GM23338 (cell line): ENCODE measurements around the gene CD2. TPM values are rescaled to one million over a fixed set of nuclear protein-coding genes. Genes with fewer than 3 reads are reported as not detected.

Experiments
- ATAC-seq: fragments of 200-7000 bp; cut with Tn5 transposase; 3 replicates; pipeline ENCODE4 v1.9.1; 2020
- DNase-seq: peaks from one replicate; pipeline ENCODE4 v3.0.0-alpha.2; 2015; ENCODE audit warnings: low spot score
- H2AFZ ChIP-seq: fragments of 200-600 bp; sonication (generic); 2 replicates; pipeline ENCODE4 v1.8.0; 2016; ENCODE audit warnings: antibody characterized with exemption, mild to moderate bottlenecking, moderate library complexity
- H3F3A ChIP-seq: fragments of 200-600 bp; sonication (generic); replicated peaks from 2 replicates; pipeline ENCODE4 v1.8.0; 2017; ENCODE audit warnings: antibody characterized with exemption, mixed run types, low read depth
- H3K27ac ChIP-seq: fragments of 200-600 bp; sonication (generic); 2 replicates; pipeline ENCODE4 v1.6.1; 2016; ENCODE audit warnings: low read depth
- H3K27me3 ChIP-seq: fragments of 200-600 bp; sonication (generic); 2 replicates; pipeline ENCODE4 v1.8.0; 2016; ENCODE audit warnings: mild to moderate bottlenecking, mixed run types, moderate library complexity; ENCODE audit not compliant: insufficient read depth
- H3K36me3 ChIP-seq: fragments of 200-600 bp; sonication (generic); 2 replicates; pipeline ENCODE4 v1.8.0; 2016; ENCODE audit warnings: mild to moderate bottlenecking; ENCODE audit not compliant: insufficient read depth
- H3K4me1 ChIP-seq: fragments of 200-600 bp; sonication (generic); 2 replicates; pipeline ENCODE4 v1.8.0; 2016; ENCODE audit warnings: mild to moderate bottlenecking, moderate library complexity; ENCODE audit not compliant: insufficient read depth
- H3K4me2 ChIP-seq: fragments of 200-600 bp; sonication (generic); 2 replicates; pipeline ENCODE4 v1.7.1; 2017; ENCODE audit warnings: mixed run types
- H3K4me3 ChIP-seq: fragments of 200-600 bp; sonication (generic); 2 replicates; pipeline ENCODE4 v1.6.1; 2016; ENCODE audit warnings: mixed run types
- H3K79me2 ChIP-seq: fragments of 200-600 bp; sonication (generic); replicated peaks from 2 replicates; pipeline ENCODE4 v1.8.0; 2017; ENCODE audit warnings: mild to moderate bottlenecking; ENCODE audit not compliant: insufficient read depth
- H3K9me2 ChIP-seq: fragments of 200-600 bp; sonication (generic); 2 replicates; pipeline ENCODE4 v1.8.0; 2017; ENCODE audit not compliant: insufficient read depth
- H4K20me1 ChIP-seq: fragments of 200-600 bp; sonication (generic); replicated peaks from 2 replicates; pipeline ENCODE4 v1.8.0; 2017; ENCODE audit warnings: mild to moderate bottlenecking; ENCODE audit not compliant: insufficient read depth
- H3K27ac Mint-ChIP-seq: 2 replicates; pipeline ENCODE4 v1.8.0; 2020; ENCODE audit warnings: inconsistent platforms, mild to moderate bottlenecking, moderate library complexity, mixed read lengths
- H3K27me3 Mint-ChIP-seq: 3 replicates; pipeline ENCODE4 v1.8.0; 2022; ENCODE audit warnings: low read depth, mild to moderate bottlenecking, moderate library complexity, mixed read lengths, inconsistent platforms; ENCODE audit not compliant: insufficient read depth, poor library complexity
- H3K36me3 Mint-ChIP-seq: 3 replicates; pipeline ENCODE4 v1.8.0; 2021; ENCODE audit warnings: low read depth, mild to moderate bottlenecking, inconsistent platforms, moderate library complexity, mixed read lengths
- H3K4me1 Mint-ChIP-seq: 3 replicates; pipeline ENCODE4 v1.8.0; 2020; ENCODE audit warnings: mild to moderate bottlenecking, inconsistent platforms, mixed read lengths
- H3K4me3 Mint-ChIP-seq: 3 replicates; pipeline ENCODE4 v1.8.0; 2021; ENCODE audit warnings: moderate library complexity, mild to moderate bottlenecking, inconsistent platforms, mixed read lengths
- H3K9me3 Mint-ChIP-seq: 3 replicates; pipeline ENCODE4 v1.8.0; 2020; ENCODE audit warnings: moderate library complexity, mild to moderate bottlenecking, inconsistent platforms, mixed read lengths
- EZH2 ChIP-seq: fragments of 200-600 bp; sonication (generic); IDR thresholded peaks from one replicate; pipeline ENCODE4 v1.8.0; 2017; ENCODE audit warnings: antibody characterized with exemption, mild to moderate bottlenecking, low read depth; ENCODE audit not compliant: unreplicated experiment
- STAT1 ChIP-seq: IDR thresholded peaks from one replicate; pipeline ENCODE4 v1.6.1; 2016; ENCODE audit warnings: antibody characterized with exemption; ENCODE audit not compliant: unreplicated experiment
- polyA plus RNA-seq: library from polyadenylated mRNA; unstranded; fragments of >200 nt; fragmentation: Nextera tagmentation; extraction: Ambion mirVana; gene quantifications from 2 replicates; pipeline ENCODE4 v1.2.1, GENCODE V29; 2016
- total RNA-seq: library from RNA; depleted of rRNA; stranded (reverse); fragments of >200 nt; shearing (Covaris generic); gene quantifications from 2 replicates; pipeline ENCODE4 v1.2.3, GENCODE V29; 2014
- TF ChIP-seq, protein P1 (sequence below): fragments of 250-450 bp; sonication (Bioruptor Pico); IDR thresholded peaks from 2 replicates; pipeline ENCODE4 v1.5.0; 2020; ENCODE audit warnings: mild to moderate bottlenecking, moderate library complexity
- TF ChIP-seq, protein P2 (sequence below): IDR thresholded peaks from one replicate; pipeline ENCODE4 v1.6.1; 2018; ENCODE audit warnings: antibody characterized with exemption; ENCODE audit not compliant: unreplicated experiment

Gene CD2
- total and polyA plus RNA-seq, 2 experiments from 2014 or later, result not detected

- TF ChIP-seq, protein P1, sequence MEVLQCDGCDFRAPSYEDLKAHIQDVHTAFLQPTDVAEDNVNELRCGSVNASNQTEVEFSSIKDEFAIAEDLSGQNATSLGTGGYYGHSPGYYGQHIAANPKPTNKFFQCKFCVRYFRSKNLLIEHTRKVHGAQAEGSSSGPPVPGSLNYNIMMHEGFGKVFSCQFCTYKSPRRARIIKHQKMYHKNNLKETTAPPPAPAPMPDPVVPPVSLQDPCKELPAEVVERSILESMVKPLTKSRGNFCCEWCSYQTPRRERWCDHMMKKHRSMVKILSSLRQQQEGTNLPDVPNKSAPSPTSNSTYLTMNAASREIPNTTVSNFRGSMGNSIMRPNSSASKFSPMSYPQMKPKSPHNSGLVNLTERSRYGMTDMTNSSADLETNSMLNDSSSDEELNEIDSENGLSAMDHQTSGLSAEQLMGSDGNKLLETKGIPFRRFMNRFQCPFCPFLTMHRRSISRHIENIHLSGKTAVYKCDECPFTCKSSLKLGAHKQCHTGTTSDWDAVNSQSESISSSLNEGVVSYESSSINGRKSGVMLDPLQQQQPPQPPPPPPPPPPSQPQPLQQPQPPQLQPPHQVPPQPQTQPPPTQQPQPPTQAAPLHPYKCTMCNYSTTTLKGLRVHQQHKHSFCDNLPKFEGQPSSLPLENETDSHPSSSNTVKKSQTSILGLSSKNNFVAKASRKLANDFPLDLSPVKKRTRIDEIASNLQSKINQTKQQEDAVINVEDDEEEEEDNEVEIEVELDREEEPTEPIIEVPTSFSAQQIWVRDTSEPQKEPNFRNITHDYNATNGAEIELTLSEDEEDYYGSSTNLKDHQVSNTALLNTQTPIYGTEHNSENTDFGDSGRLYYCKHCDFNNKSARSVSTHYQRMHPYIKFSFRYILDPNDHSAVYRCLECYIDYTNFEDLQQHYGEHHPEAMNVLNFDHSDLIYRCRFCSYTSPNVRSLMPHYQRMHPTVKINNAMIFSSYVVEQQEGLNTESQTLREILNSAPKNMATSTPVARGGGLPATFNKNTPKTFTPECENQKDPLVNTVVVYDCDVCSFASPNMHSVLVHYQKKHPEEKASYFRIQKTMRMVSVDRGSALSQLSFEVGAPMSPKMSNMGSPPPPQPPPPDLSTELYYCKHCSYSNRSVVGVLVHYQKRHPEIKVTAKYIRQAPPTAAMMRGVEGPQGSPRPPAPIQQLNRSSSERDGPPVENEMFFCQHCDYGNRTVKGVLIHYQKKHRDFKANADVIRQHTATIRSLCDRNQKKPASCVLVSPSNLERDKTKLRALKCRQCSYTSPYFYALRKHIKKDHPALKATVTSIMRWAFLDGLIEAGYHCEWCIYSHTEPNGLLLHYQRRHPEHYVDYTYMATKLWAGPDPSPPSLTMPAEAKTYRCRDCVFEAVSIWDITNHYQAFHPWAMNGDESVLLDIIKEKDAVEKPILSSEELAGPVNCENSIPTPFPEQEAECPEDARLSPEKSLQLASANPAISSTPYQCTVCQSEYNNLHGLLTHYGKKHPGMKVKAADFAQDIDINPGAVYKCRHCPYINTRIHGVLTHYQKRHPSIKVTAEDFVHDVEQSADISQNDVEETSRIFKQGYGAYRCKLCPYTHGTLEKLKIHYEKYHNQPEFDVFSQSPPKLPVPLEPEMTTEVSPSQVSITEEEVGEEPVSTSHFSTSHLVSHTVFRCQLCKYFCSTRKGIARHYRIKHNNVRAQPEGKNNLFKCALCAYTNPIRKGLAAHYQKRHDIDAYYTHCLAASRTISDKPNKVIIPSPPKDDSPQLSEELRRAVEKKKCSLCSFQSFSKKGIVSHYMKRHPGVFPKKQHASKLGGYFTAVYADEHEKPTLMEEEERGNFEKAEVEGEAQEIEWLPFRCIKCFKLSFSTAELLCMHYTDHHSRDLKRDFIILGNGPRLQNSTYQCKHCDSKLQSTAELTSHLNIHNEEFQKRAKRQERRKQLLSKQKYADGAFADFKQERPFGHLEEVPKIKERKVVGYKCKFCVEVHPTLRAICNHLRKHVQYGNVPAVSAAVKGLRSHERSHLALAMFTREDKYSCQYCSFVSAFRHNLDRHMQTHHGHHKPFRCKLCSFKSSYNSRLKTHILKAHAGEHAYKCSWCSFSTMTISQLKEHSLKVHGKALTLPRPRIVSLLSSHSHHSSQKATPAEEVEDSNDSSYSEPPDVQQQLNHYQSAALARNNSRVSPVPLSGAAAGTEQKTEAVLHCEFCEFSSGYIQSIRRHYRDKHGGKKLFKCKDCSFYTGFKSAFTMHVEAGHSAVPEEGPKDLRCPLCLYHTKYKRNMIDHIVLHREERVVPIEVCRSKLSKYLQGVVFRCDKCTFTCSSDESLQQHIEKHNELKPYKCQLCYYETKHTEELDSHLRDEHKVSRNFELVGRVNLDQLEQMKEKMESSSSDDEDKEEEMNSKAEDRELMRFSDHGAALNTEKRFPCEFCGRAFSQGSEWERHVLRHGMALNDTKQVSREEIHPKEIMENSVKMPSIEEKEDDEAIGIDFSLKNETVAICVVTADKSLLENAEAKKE (CRISPR knock-in tag), result no peak
Measured at GRCh38 chr1:116748272-116748671, 6.0 kb upstream of the CD2 start (continued).

- H3K9me2 ChIP-seq, result no peaks in the 10 kb centered on the region
- no peak for ATAC-seq
- H3K79me2 ChIP-seq, result no peaks in the 10 kb centered on the region
- H3K4me2 ChIP-seq, result no peak overlapping the region
- TF ChIP-seq STAT1 (no peak), EZH2 (no peak)
- TF ChIP-seq, protein P1 (CRISPR knock-in tag), result no peak
- TF ChIP-seq, protein P2, sequence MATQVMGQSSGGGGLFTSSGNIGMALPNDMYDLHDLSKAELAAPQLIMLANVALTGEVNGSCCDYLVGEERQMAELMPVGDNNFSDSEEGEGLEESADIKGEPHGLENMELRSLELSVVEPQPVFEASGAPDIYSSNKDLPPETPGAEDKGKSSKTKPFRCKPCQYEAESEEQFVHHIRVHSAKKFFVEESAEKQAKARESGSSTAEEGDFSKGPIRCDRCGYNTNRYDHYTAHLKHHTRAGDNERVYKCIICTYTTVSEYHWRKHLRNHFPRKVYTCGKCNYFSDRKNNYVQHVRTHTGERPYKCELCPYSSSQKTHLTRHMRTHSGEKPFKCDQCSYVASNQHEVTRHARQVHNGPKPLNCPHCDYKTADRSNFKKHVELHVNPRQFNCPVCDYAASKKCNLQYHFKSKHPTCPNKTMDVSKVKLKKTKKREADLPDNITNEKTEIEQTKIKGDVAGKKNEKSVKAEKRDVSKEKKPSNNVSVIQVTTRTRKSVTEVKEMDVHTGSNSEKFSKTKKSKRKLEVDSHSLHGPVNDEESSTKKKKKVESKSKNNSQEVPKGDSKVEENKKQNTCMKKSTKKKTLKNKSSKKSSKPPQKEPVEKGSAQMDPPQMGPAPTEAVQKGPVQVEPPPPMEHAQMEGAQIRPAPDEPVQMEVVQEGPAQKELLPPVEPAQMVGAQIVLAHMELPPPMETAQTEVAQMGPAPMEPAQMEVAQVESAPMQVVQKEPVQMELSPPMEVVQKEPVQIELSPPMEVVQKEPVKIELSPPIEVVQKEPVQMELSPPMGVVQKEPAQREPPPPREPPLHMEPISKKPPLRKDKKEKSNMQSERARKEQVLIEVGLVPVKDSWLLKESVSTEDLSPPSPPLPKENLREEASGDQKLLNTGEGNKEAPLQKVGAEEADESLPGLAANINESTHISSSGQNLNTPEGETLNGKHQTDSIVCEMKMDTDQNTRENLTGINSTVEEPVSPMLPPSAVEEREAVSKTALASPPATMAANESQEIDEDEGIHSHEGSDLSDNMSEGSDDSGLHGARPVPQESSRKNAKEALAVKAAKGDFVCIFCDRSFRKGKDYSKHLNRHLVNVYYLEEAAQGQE, result no peak
- no peak overlapping the region for H3K27ac Mint-ChIP-seq
- H3K9me3 Mint-ChIP-seq, result peaks cover 30% of the 10 kb centered on the region
- H3K27me3 Mint-ChIP-seq, result no peaks in the 10 kb centered on the region
- no peak overlapping the region for H3K4me3 Mint-ChIP-seq
- H3K36me3 ChIP-seq, result peaks cover 5% of the 10 kb centered on the region; the same call in 1 of the 2 replicates
- no peak overlapping the region for H3K4me3 ChIP-seq
- no peak for DNase-seq
- no peaks in the 10 kb centered on the region for H3K4me1 ChIP-seq
- no peaks in the 10 kb centered on the region for H3F3A ChIP-seq
- peak overlapping the region; percentile 44; the same call in 1 of the 2 replicates for H2AFZ ChIP-seq
- no peaks in the 10 kb centered on the region for H3K27me3 ChIP-seq
- H3K4me1 Mint-ChIP-seq, result no peaks in the 10 kb centered on the region
- no peaks in the 10 kb centered on the region for H4K20me1 ChIP-seq
- H3K36me3 Mint-ChIP-seq, result peaks cover 17% of the 10 kb centered on the region
- no peak overlapping the region for H3K27ac ChIP-seq
Measured at GRCh38 chr1:116751146-116751545, 3.1 kb upstream of the CD2 start.
